ENCODE data around the gene NANP.
A peak's percentile ranks its signal among the peaks of the same experiment; 100 is the strongest.

Gene NANP

DNA sequence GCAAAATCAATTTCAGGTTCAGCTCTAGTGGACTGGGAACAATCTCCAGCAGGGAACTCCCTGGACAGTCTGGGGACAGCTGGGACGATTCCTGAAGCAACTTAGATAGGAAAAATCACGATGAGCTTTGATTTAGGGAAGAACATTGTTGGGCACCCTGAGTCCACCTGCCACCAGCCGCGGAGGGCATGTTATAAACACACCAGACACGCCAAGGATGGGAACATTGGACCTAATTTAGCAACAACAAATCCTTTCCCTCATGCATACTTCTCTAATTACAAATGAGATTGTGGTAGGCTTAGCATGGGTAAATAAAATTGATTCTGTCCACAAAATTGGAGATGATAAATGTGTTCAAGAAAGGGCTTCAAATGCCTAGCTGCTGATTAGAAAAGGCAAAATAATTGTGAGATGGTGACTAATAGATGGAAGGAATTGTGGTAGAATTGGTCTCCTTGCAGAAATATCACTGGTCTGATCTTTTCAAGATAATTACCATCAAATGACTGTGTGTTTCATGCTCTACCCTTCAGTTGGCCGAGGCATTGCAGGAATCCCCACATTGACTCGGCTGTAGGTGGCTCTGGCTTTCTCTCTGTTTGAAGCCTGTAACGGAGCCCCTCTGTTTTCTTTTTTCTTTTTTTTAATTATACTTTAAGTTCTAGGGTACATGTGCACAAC lies 6.1 kb upstream of the NANP start:
- H3K4me2 ChIP-seq (ENCODE audit: insufficient read depth, low read length, poor library complexity, severe bottlenecking): no peak overlapping the region
- no peak overlapping the region for H2AFZ ChIP-seq (ENCODE audit: low read length)
- no peak overlapping the region for H3K14ac ChIP-seq (ENCODE audit: low read length)
- no peak overlapping the region for H2BK12ac ChIP-seq (ENCODE audit: low read length)
- no peak overlapping the region for H3K23ac ChIP-seq (ENCODE audit: low read depth, low read length, poor library complexity)
- H2BK15ac ChIP-seq (ENCODE audit: low read length): no peak overlapping the region
- no peak overlapping the region for H3K9ac ChIP-seq (ENCODE audit: low read depth, low read length, poor library complexity)
- no peak for DNase-seq (ENCODE audit: low spot score)
- H2AK5ac ChIP-seq (ENCODE audit: low read depth, low read length): no peak overlapping the region
- no peak overlapping the region for H3K27ac ChIP-seq (replicated peaks; ENCODE audit: low read length)
- no peak overlapping the region for H2BK120ac ChIP-seq (ENCODE audit: low read depth, low read length)
- peaks cover 0 to 4% of the 10 kb centered on the region in 2 donors for H3K36me3 ChIP-seq (replicated peaks in 1 of 2; ENCODE audit: control insufficient read depth in 2 of 2, insufficient read depth in 2 of 2, low read length in 2 of 2)
- H3K4ac ChIP-seq (ENCODE audit: low read length): no peak overlapping the region
- H3K4me1 ChIP-seq (ENCODE audit: control insufficient read depth in 2 of 2, insufficient read depth in 1 of 2, low read depth in 1 of 2, low read length in 2 of 2): no peaks in the 10 kb centered on the region
- H3K18ac ChIP-seq (ENCODE audit: low read length): no peak overlapping the region
- no peaks in the 10 kb centered on the region for H3K27me3 ChIP-seq (ENCODE audit: control insufficient read depth in 3 of 3, insufficient read depth in 3 of 3, low read depth in 1 of 3, low read length in 3 of 3)
- H2BK5ac ChIP-seq (ENCODE audit: low read length): no peak overlapping the region
- H4K8ac ChIP-seq (ENCODE audit: low read depth, low read length): no peak overlapping the region
- H3K4me3 ChIP-seq (ENCODE audit: low read length in 2 of 2): no peak overlapping the region
- no CpG with 5 or more reads among the region's 8 CpGs for WGBS, 2 donors (ENCODE audit: extremely low coverage in 2 of 2, insufficient read length in 2 of 2, insufficient replicate concordance in 1 of 2)
- no peak overlapping the region for H4K91ac ChIP-seq (ENCODE audit: low read depth, low read length, poor library complexity)
- no peaks in the 10 kb centered on the region for H3K9me3 ChIP-seq (replicated peaks in 1 of 2; ENCODE audit: control insufficient read depth in 2 of 2, insufficient read depth in 1 of 2, low read depth in 1 of 2, low read length in 2 of 2)
- H3K79me1 ChIP-seq (ENCODE audit: low read depth, low read length): no peaks in the 10 kb centered on the region

DNA sequence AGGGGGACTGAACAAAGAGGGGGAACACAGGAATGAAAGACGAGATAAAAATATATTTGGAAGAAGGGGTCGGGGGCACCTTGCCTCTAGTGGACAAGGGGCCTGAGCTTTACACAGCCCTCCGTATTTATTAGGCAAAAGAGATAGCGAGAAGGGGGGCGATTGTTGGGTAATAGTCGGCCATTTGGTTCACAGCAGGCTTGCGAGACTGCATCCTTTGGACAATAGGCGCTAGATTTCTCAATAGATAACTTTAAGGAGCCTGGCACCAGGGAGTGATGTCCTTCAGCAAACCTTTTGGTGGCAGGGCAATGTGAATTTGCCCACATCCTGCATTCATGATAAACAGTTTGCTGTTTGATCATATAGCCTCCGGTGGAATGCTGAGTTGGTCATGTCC lies 3.0 kb upstream of the NANP start:
- peaks cover 0 to 5% (median 0%) of the 10 kb centered on the region in 3 experiments for H3K27me3 ChIP-seq (ENCODE audit: control insufficient read depth in 3 of 3, insufficient read depth in 3 of 3, low read depth in 1 of 3, low read length in 3 of 3)
- no peak overlapping the region for H2BK15ac ChIP-seq (ENCODE audit: low read length)
- peaks cover 3 to 8% of the 10 kb centered on the region in 2 donors for H3K4me1 ChIP-seq (ENCODE audit: control insufficient read depth in 2 of 2, insufficient read depth in 1 of 2, low read depth in 1 of 2, low read length in 2 of 2)
- DNase-seq (ENCODE audit: low spot score): no peak
- no peak overlapping the region for H3K9ac ChIP-seq (ENCODE audit: low read depth, low read length, poor library complexity)
- WGBS, 2 donors (ENCODE audit: extremely low coverage in 2 of 2, insufficient read length in 2 of 2, insufficient replicate concordance in 1 of 2): no CpG with 5 or more reads among the region's 9 CpGs
- no peak overlapping the region for H2AFZ ChIP-seq (ENCODE audit: low read length)
- H4K8ac ChIP-seq (ENCODE audit: low read depth, low read length): no peak overlapping the region
- no peak overlapping the region for H2AK5ac ChIP-seq (ENCODE audit: low read depth, low read length)
- H3K27ac ChIP-seq (replicated peaks; ENCODE audit: low read length): no peak overlapping the region
- H3K18ac ChIP-seq (ENCODE audit: low read length): no peak overlapping the region
- H3K4me3 ChIP-seq (ENCODE audit: low read length in 2 of 2): no peak overlapping the region
- H3K14ac ChIP-seq (ENCODE audit: low read length): no peak overlapping the region
- H3K79me1 ChIP-seq (ENCODE audit: low read depth, low read length): peaks cover 1% of the 10 kb centered on the region
- H2BK120ac ChIP-seq (ENCODE audit: low read depth, low read length): no peak overlapping the region
- H3K4ac ChIP-seq (ENCODE audit: low read length): no peak overlapping the region
- H3K9me3 ChIP-seq (replicated peaks in 1 of 2; ENCODE audit: control insufficient read depth in 2 of 2, insufficient read depth in 1 of 2, low read depth in 1 of 2, low read length in 2 of 2): no peaks in the 10 kb centered on the region
- no peaks in the 10 kb centered on the region for H3K36me3 ChIP-seq (replicated peaks in 1 of 2; ENCODE audit: control insufficient read depth in 2 of 2, insufficient read depth in 2 of 2, low read length in 2 of 2)
- no peak overlapping the region for H4K91ac ChIP-seq (ENCODE audit: low read depth, low read length, poor library complexity)
- H3K23ac ChIP-seq (ENCODE audit: low read depth, low read length, poor library complexity): no peak overlapping the region
- no peak overlapping the region for H2BK12ac ChIP-seq (ENCODE audit: low read length)
- H2BK5ac ChIP-seq (ENCODE audit: low read length): no peak overlapping the region
- H3K4me2 ChIP-seq (ENCODE audit: insufficient read depth, low read length, poor library complexity, severe bottlenecking): no peak overlapping the region

- H2BK12ac ChIP-seq (ENCODE audit: low read length): peak overlapping the region; percentile 58
- peaks cover 0 to 11% of the 10 kb centered on the region in 2 donors for H3K36me3 ChIP-seq (replicated peaks in 1 of 2; ENCODE audit: control insufficient read depth in 2 of 2, insufficient read depth in 2 of 2, low read length in 2 of 2)
- DNase-seq (ENCODE audit: low spot score): no peak
- peaks cover 3 to 8% of the 10 kb centered on the region in 2 donors for H3K4me1 ChIP-seq (ENCODE audit: control insufficient read depth in 2 of 2, insufficient read depth in 1 of 2, low read depth in 1 of 2, low read length in 2 of 2)
- peak overlapping the region; percentile 76 for H3K27ac ChIP-seq (replicated peaks; ENCODE audit: low read length)
- H2BK120ac ChIP-seq (ENCODE audit: low read depth, low read length): peak overlapping the region; percentile 64
- peaks cover 1% of the 10 kb centered on the region for H3K79me1 ChIP-seq (ENCODE audit: low read depth, low read length)
- H2BK5ac ChIP-seq (ENCODE audit: low read length): peak overlapping the region; percentile 46
- H2AK5ac ChIP-seq (ENCODE audit: low read depth, low read length): peak overlapping the region; percentile 25
- H2AFZ ChIP-seq (ENCODE audit: low read length): peak overlapping the region; percentile 97
- peak overlapping the region; percentile 96 for H3K4me2 ChIP-seq (ENCODE audit: insufficient read depth, low read length, poor library complexity, severe bottlenecking)
- peak overlapping the region; percentile 85 for H3K4ac ChIP-seq (ENCODE audit: low read length)
- peak overlapping the region; percentile 100 for H3K14ac ChIP-seq (ENCODE audit: low read length)
- peak overlapping the region; percentile 95 for H3K9ac ChIP-seq (ENCODE audit: low read depth, low read length, poor library complexity)
- peak overlapping the region; percentile 95 for H4K91ac ChIP-seq (ENCODE audit: low read depth, low read length, poor library complexity)
- H3K23ac ChIP-seq (ENCODE audit: low read depth, low read length, poor library complexity): peak overlapping the region; percentile 99
- peaks cover 0 to 5% of the 10 kb centered on the region in 2 donors for H3K9me3 ChIP-seq (replicated peaks in 1 of 2; ENCODE audit: control insufficient read depth in 2 of 2, insufficient read depth in 1 of 2, low read depth in 1 of 2, low read length in 2 of 2)
- H3K27me3 ChIP-seq (ENCODE audit: control insufficient read depth in 3 of 3, insufficient read depth in 3 of 3, low read depth in 1 of 3, low read length in 3 of 3): peaks cover 0 to 5% (median 0%) of the 10 kb centered on the region in 3 experiments
- no CpG with 5 or more reads among the region's 17 CpGs for WGBS, 2 donors (ENCODE audit: extremely low coverage in 2 of 2, insufficient read length in 2 of 2, insufficient replicate concordance in 1 of 2)
- peak overlapping the region; percentile 60 to 88 for H3K4me3 ChIP-seq (ENCODE audit: low read length in 2 of 2)
- H2BK15ac ChIP-seq (ENCODE audit: low read length): peak overlapping the region; percentile 99
- peak overlapping the region; percentile 99 for H3K18ac ChIP-seq (ENCODE audit: low read length)
- peak overlapping the region; percentile 95 for H4K8ac ChIP-seq (ENCODE audit: low read depth, low read length)
These were observed 706 bp upstream of the NANP start for GRCh38 chr20:25624500-25624939.

DNA sequence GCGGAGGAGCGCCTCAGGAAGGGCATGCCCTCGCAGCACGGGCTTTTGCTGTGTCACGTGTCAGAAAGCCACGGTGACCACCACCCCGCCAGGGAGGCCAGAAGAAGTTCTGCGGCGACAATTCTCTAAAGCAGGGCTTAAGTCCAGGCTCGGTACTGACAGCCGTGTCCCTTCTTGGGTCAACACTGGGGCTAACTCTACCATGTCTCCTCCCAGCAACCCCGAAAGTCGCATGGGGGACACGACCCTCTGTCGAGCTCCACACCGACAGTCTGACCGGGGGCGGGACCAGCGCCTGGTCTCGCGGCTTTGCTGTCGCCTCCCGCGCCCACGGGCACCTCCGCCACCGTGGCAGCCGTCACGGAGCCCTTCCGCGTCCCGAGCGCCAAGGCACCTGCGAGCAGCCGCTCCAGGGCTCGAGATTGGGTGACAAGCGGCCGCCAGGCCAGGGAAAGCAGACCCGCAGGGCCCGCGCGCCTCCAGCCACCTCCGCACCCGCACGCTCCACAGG lies 534 bp downstream of the NANP start:
- WGBS, 2 donors (ENCODE audit: extremely low coverage in 2 of 2, insufficient read length in 2 of 2, insufficient replicate concordance in 1 of 2): no CpG with 5 or more reads among the region's 45 CpGs

More for the DNA sequence above, 534 bp downstream of the NANP start:
- H2AFZ ChIP-seq (ENCODE audit: low read length): peak overlapping the region; percentile 97
- peak overlapping the region; percentile 60 to 88 for H3K4me3 ChIP-seq (ENCODE audit: low read length in 2 of 2)
- peaks cover 0 to 5% (median 0%) of the 10 kb centered on the region in 3 experiments for H3K27me3 ChIP-seq (ENCODE audit: control insufficient read depth in 3 of 3, insufficient read depth in 3 of 3, low read depth in 1 of 3, low read length in 3 of 3)
- peaks cover 0 to 5% of the 10 kb centered on the region in 2 donors for H3K9me3 ChIP-seq (replicated peaks in 1 of 2; ENCODE audit: control insufficient read depth in 2 of 2, insufficient read depth in 1 of 2, low read depth in 1 of 2, low read length in 2 of 2)
- H3K4ac ChIP-seq (ENCODE audit: low read length): no peak overlapping the region
- H3K36me3 ChIP-seq (replicated peaks in 1 of 2; ENCODE audit: control insufficient read depth in 2 of 2, insufficient read depth in 2 of 2, low read length in 2 of 2): peaks cover 0 to 15% of the 10 kb centered on the region in 2 donors
- no peak overlapping the region for H2BK12ac ChIP-seq (ENCODE audit: low read length)
- H3K79me1 ChIP-seq (ENCODE audit: low read depth, low read length): peaks cover 1% of the 10 kb centered on the region
- H2AK5ac ChIP-seq (ENCODE audit: low read depth, low read length): peak overlapping the region; percentile 74
- no peak for DNase-seq (ENCODE audit: low spot score)
- peak overlapping the region; percentile 84 for H3K9ac ChIP-seq (ENCODE audit: low read depth, low read length, poor library complexity)
- no peak overlapping the region for H2BK5ac ChIP-seq (ENCODE audit: low read length)
- peak overlapping the region; percentile 84 for H2BK15ac ChIP-seq (ENCODE audit: low read length)
- H2BK120ac ChIP-seq (ENCODE audit: low read depth, low read length): no peak overlapping the region
- peaks cover 3 to 8% of the 10 kb centered on the region in 2 donors for H3K4me1 ChIP-seq (ENCODE audit: control insufficient read depth in 2 of 2, insufficient read depth in 1 of 2, low read depth in 1 of 2, low read length in 2 of 2)
- H4K8ac ChIP-seq (ENCODE audit: low read depth, low read length): peak overlapping the region; percentile 45
- H3K18ac ChIP-seq (ENCODE audit: low read length): peak overlapping the region; percentile 99
- H3K23ac ChIP-seq (ENCODE audit: low read depth, low read length, poor library complexity): peak overlapping the region; percentile 99
- H3K14ac ChIP-seq (ENCODE audit: low read length): peak overlapping the region; percentile 27
- no peak overlapping the region for H4K91ac ChIP-seq (ENCODE audit: low read depth, low read length, poor library complexity)
- H3K27ac ChIP-seq (replicated peaks; ENCODE audit: low read length): no peak overlapping the region
- peak overlapping the region; percentile 96 for H3K4me2 ChIP-seq (ENCODE audit: insufficient read depth, low read length, poor library complexity, severe bottlenecking)
